Activated naive CD8-positive, alpha-beta T cell treated with anti-CD3 and anti-CD28 coated beads, Interleukin-2, amount 50 U/mL, for 24 hours (primary cell): ENCODE measurements around the gene DLG2.

Experiments used
- ATAC-seq: fragments of 150-1000 bp; cut with Tn5 transposase; one replicate; pipeline ENCODE4 v1.10.0; 2021
- DNase-seq: peaks from one replicate; pipeline ENCODE4 v3.0.0; 2021
- H3K27ac Mint-ChIP-seq: one replicate; pipeline ENCODE4 v1.8.0; 2021; ENCODE audit warnings: mild to moderate bottlenecking, mixed read lengths
- H3K27me3 Mint-ChIP-seq: one replicate; pipeline ENCODE4 v1.8.0; 2021; ENCODE audit warnings: mixed read lengths
- H3K36me3 Mint-ChIP-seq: one replicate; pipeline ENCODE4 v1.8.0; 2021; ENCODE audit warnings: low read depth, mixed read lengths
- H3K4me1 Mint-ChIP-seq: one replicate; pipeline ENCODE4 v1.8.0; 2021; ENCODE audit warnings: mixed read lengths
- H3K4me3 Mint-ChIP-seq: one replicate; pipeline ENCODE4 v1.8.0; 2021; ENCODE audit warnings: mild to moderate bottlenecking, moderate library complexity, mixed read lengths
- H3K9me3 Mint-ChIP-seq: one replicate; pipeline ENCODE4 v1.8.0; 2021; ENCODE audit warnings: mixed read lengths

DLG2 gene

DNA sequence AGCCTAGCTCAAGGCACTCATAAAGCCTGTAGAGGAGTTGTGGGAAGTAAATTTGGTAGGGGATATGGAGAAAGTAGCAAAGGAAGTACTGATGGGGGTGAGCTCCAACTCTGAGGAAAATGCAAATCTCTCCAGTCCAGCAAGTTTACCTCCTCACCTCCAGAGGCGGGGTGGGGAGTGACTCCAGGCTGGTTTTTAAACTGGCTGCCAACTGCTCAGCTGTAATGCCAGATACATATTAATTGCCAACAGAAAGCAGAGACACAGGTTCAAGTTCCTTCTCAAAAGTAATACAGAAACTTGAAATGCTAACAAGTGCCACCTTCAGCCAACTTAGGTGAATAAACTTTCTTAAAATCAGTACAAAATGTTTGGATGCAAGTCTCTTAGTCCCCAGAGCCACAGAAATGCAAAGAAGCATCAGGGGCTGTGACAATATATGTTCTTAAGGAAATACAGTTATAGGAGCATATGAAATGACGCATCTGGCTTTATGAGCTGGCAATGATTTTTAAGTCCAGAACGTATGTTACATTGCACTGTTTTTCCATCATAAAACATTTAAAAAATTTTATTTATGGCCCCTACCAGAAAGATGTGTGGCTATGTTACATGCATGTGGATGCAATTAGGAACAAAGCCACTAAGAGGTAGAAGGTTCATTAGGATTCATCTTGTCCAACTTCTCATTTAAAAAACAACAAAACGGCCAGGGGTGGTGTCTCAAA lies 1904.6 kb downstream of the DLG2 start:
- H3K4me3 Mint-ChIP-seq: no peak overlapping the region
- H3K36me3 Mint-ChIP-seq: no peaks in the 10 kb centered on the region
- H3K27me3 Mint-ChIP-seq: peaks cover 3% of the 10 kb centered on the region
- H3K27ac Mint-ChIP-seq: no peak overlapping the region
- no peak for DNase-seq
- peaks cover 7% of the 10 kb centered on the region for H3K4me1 Mint-ChIP-seq
- no peak for ATAC-seq
- H3K9me3 Mint-ChIP-seq: no peaks in the 10 kb centered on the region

DNA sequence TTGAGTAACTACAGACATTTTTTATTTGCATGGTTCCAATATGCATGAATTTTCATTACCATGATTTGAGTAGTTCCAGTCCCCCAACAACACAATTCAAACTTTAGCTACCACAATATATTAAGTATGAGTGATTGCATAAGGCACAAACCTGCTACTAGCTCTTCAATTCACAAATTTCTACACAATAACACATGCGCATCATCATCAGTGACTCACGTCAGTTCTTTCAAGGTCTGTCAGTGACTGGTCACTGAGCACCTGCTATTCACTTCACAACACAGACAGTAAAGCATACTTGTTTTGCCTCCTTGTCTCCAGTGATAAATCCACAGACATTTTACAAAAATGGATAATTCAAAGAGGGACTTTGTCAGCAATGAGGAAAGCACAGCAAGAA lies 1905.9 kb downstream of the DLG2 start:
- Mint-ChIP-seq H3K27ac (no peak overlapping the region), H3K4me3 (no peak overlapping the region), H3K27me3 (peaks cover 3% of the 10 kb centered on the region), H3K4me1 (peaks cover 7% of the 10 kb centered on the region), H3K36me3 (no peaks in the 10 kb centered on the region), H3K9me3 (no peaks in the 10 kb centered on the region)
- DNase-seq (no peak), ATAC-seq (no peak)

DNA sequence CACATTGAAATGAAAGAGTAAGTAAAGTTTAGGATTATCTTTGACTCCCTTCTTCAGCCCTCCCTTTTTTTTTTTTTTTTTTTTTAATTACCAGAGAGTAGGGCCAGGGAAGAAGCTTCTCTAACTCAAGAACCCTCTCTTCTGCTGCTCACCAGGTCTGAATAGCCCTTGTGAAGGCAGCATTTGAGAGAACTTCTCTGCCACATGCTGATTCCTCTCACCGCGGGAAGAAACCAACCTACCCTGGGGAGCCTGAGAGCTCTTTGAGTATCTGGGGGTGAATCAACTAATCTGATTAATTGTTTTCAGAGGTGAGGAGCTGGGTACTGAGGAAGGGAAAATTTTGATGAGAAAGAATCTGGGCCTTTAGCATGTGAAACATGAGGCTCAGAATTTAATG lies 1906.5 kb downstream of the DLG2 start:
- no peak for ATAC-seq

DNA sequence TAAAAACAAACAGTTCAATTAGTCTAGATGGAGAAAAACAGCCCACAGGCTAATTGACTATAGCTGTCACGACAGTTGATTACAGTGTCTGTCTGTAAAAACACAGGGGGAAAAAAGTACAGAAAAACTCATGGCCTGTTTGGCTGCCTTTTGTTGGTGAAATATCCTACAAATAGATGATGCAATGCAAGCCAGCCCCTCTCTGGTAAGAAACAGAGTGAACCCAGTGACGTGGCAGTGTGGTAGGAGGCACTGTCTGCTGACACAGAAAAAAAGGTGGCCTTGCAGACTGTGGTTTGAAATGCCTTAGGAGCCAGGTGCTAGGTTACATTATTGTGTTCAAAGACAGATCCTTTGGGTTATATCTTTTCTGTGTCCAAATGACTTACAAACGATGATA lies 1909.6 kb downstream of the DLG2 start:
- no peaks in the 10 kb centered on the region for H3K27me3 Mint-ChIP-seq
- H3K4me1 Mint-ChIP-seq: no peaks in the 10 kb centered on the region
- H3K27ac Mint-ChIP-seq: no peak overlapping the region
- no peaks in the 10 kb centered on the region for H3K9me3 Mint-ChIP-seq
- DNase-seq (no peak), ATAC-seq (no peak)
- H3K36me3 Mint-ChIP-seq: no peaks in the 10 kb centered on the region
- H3K4me3 Mint-ChIP-seq: no peak overlapping the region

More for the DNA sequence above, 1906.5 kb downstream of the DLG2 start:
- no peak overlapping the region for H3K27ac Mint-ChIP-seq
- no peak for DNase-seq
- no peak overlapping the region for H3K4me3 Mint-ChIP-seq
- no peaks in the 10 kb centered on the region for H3K36me3 Mint-ChIP-seq
- no peaks in the 10 kb centered on the region for H3K9me3 Mint-ChIP-seq
- H3K27me3 Mint-ChIP-seq: peaks cover 2% of the 10 kb centered on the region
- H3K4me1 Mint-ChIP-seq: peaks cover 6% of the 10 kb centered on the region

DNA sequence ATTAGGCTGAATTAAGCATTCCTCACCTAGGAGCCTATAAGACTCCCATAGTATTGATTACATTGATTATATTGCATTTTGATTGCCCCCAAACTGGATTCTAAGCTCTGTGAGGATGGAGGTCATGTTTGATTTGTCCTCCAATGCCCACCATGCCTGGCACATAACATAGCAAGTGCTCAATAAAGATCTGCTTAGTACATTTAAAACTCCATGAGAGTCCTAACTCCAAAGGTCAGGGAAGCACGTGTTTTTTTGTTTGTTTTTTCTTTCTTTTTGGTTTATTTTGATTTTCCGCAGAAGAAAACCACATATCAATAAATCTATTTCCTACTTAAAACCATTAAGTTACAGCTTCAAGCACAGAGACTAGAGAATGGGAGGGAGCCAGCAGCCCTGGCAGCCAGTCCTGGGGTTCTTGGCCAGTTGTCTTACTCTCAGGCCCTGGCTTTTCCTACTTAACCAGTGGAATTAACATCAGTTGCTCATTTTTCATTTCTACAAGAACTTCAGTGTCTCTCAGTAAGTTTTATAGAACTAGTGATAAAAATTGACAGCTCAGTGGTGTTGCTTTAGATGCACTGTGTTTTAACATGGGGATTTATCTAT lies 1911.1 kb downstream of the DLG2 start:
- H3K27me3 Mint-ChIP-seq: no peaks in the 10 kb centered on the region
- no peaks in the 10 kb centered on the region for H3K9me3 Mint-ChIP-seq
- no peak overlapping the region for H3K27ac Mint-ChIP-seq
- no peaks in the 10 kb centered on the region for H3K4me1 Mint-ChIP-seq
- DNase-seq (no peak), ATAC-seq (no peak)
- H3K36me3 Mint-ChIP-seq: no peaks in the 10 kb centered on the region
- H3K4me3 Mint-ChIP-seq: no peak overlapping the region

DNA sequence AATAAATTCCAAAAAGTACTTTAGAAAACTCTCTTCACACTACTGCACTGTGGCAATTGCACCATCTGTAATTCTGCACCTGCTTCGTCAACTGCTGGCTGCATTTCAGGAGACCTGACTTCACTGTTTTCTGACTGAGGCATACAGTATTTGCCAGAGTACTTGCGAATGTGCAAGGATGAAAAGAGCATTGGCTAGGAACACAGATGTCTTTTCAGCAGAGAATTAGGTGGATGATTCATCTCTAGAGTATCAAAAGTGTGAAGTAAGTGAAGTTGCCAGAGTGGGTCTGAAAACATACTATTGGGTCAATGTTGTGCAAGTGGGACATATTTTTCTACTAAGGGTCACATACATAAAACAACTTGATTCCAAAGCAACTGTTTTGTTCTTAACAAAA lies 1913.4 kb downstream of the DLG2 start:
- no peak overlapping the region for H3K27ac Mint-ChIP-seq
- no peaks in the 10 kb centered on the region for H3K9me3 Mint-ChIP-seq
- H3K36me3 Mint-ChIP-seq: no peaks in the 10 kb centered on the region
- no peaks in the 10 kb centered on the region for H3K27me3 Mint-ChIP-seq
- no peaks in the 10 kb centered on the region for H3K4me1 Mint-ChIP-seq
- no peak for DNase-seq
- ATAC-seq: no peak
- no peak overlapping the region for H3K4me3 Mint-ChIP-seq

DNA sequence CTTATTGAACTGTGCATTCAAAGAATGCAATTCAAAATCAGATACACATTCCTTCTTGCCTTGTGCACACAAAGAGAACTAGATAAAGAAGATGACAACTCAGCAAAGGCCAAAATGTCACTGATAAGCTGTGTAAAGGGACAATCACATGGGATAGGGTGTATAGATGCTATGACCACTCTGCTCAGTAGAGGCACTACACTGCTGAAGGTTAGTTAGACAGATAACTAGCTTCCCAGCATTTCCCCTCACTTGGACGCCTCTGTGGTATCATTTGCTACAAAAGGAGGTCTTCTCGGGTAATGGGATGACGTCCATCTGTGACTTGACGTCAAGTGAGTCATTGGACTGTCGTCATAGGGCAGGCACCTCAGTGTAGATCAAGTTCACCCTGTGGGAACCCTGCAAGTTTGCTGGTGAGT lies 1916.0 kb downstream of the DLG2 start:
- DNase-seq: no peak
- ATAC-seq: no peak
- H3K4me1 Mint-ChIP-seq: no peaks in the 10 kb centered on the region

DNA sequence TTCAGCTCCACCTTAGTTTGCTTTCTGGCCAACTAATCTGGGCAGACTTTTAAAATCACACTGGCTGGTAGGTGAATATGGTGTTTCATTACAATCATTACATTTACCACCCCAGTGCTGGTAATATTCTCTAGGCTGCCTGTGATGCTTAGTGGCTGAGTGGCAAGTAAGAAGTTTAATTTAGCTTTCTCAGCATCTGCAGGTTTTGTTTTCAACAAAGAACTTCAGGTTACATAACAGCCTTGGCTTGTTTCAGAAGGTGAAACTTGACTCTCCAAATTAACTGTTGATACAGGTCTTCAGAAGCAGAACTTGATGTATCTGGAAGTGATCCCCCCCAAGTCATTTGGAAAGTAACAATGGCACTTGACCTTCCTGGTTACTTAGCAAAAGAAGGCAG lies 1917.7 kb downstream of the DLG2 start:
- Mint-ChIP-seq H3K27me3 (no peaks in the 10 kb centered on the region), H3K36me3 (no peaks in the 10 kb centered on the region), H3K27ac (no peak overlapping the region), H3K4me3 (no peak overlapping the region), H3K4me1 (no peaks in the 10 kb centered on the region), H3K9me3 (no peaks in the 10 kb centered on the region)
- DNase-seq (no peak), ATAC-seq (no peak)

More for the DNA sequence above, 1916.0 kb downstream of the DLG2 start:
- H3K36me3 Mint-ChIP-seq: no peaks in the 10 kb centered on the region
- no peak overlapping the region for H3K4me3 Mint-ChIP-seq
- H3K27ac Mint-ChIP-seq: no peak overlapping the region
- no peaks in the 10 kb centered on the region for H3K9me3 Mint-ChIP-seq
- H3K27me3 Mint-ChIP-seq: no peaks in the 10 kb centered on the region

DNA sequence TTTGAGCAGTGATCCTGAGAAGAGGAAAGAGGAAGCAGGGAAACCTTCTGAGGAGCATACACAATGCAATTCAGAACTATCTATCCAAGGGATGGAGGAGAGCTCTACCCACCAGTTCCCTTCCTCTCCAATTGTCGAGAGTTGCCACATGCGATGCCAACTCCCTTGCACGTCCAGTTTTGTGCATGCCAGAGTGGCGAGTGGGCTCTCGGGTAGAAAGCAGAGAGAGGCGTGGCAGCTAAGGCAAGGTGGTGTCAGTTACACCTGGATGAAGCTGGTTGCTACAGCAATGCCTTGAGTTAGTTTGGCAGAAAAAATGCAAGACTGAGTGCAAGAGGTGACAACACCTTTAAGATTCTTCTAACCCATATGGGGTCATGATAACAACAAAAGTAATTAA lies 1920.6 kb downstream of the DLG2 start:
- Mint-ChIP-seq H3K9me3 (no peaks in the 10 kb centered on the region), H3K36me3 (no peaks in the 10 kb centered on the region), H3K27ac (no peak overlapping the region), H3K4me1 (no peaks in the 10 kb centered on the region), H3K27me3 (no peaks in the 10 kb centered on the region), H3K4me3 (no peak overlapping the region)
- ATAC-seq: no peak
- DNase-seq: no peak

DNA sequence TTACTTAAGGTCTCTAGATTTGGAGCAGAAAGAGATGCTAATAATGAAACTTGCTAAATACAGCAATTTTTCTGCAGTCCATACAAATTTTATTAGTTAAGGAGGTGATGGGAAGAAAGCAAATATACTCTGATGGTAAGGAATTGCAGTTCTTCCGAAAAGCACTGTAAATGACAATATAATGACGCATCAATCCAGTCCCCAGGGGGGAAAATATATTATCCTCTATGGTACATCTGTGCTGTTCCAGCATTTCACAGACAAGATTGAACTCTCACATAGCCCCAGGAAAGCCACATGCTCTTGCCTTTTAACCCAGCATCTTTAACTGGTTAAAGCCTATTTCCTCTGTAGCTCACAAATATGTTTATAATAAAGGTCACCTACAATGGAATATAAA lies 1924.3 kb downstream of the DLG2 start:
- Mint-ChIP-seq H3K36me3 (no peaks in the 10 kb centered on the region), H3K4me3 (no peak overlapping the region), H3K4me1 (no peaks in the 10 kb centered on the region), H3K9me3 (no peaks in the 10 kb centered on the region), H3K27me3 (no peaks in the 10 kb centered on the region), H3K27ac (no peak overlapping the region)
- DNase-seq (no peak), ATAC-seq (no peak)

DNA sequence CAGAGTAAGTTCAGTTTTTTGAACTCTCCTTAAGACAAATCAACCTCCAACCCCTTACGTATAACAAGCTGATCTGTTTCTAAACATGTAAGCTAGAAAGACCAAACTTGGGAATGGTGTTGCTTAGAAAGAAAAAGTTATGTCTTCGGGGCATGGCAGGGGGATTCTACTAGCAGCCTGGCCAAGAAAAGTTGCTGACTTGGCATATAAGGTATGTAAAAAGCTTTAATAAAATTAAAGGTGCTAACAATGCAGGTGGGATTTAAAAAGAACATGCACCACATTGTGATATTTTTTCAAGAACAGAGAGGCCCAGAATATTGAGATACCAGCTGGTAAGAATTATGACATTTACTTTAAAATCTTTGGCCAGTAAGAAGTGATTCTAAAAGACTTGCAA lies 1929.6 kb downstream of the DLG2 start:
- DNase-seq (no peak), ATAC-seq (no peak)
- no peaks in the 10 kb centered on the region for H3K9me3 Mint-ChIP-seq
- no peak overlapping the region for H3K27ac Mint-ChIP-seq
- H3K4me1 Mint-ChIP-seq: no peaks in the 10 kb centered on the region
- H3K4me3 Mint-ChIP-seq: no peak overlapping the region
- H3K36me3 Mint-ChIP-seq: no peaks in the 10 kb centered on the region
- H3K27me3 Mint-ChIP-seq: peaks cover 1% of the 10 kb centered on the region

DNA sequence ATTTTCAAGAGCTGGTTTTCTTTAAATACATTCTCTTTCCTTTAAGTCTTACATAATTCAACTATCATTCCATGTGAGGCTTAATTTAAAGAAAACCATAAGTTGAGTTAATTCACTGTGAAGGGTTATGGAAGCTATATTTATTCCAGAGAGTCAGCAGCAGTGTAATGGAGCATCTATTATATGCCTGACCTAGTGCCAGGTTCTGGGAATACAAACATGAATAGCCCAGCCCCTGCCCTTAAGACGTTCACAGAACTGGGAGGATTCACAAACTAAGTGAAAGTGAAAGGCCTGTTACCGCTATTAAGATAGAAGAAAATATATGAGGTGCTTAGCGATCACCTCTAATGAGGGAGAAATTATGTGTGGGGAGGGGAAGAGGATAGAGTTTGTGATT lies 1932.1 kb downstream of the DLG2 start:
- Mint-ChIP-seq H3K4me3 (no peak overlapping the region), H3K4me1 (no peaks in the 10 kb centered on the region), H3K27ac (no peak overlapping the region), H3K27me3 (peaks cover 1% of the 10 kb centered on the region), H3K9me3 (no peaks in the 10 kb centered on the region), H3K36me3 (no peaks in the 10 kb centered on the region)
- no peak for ATAC-seq
- DNase-seq: no peak

DNA sequence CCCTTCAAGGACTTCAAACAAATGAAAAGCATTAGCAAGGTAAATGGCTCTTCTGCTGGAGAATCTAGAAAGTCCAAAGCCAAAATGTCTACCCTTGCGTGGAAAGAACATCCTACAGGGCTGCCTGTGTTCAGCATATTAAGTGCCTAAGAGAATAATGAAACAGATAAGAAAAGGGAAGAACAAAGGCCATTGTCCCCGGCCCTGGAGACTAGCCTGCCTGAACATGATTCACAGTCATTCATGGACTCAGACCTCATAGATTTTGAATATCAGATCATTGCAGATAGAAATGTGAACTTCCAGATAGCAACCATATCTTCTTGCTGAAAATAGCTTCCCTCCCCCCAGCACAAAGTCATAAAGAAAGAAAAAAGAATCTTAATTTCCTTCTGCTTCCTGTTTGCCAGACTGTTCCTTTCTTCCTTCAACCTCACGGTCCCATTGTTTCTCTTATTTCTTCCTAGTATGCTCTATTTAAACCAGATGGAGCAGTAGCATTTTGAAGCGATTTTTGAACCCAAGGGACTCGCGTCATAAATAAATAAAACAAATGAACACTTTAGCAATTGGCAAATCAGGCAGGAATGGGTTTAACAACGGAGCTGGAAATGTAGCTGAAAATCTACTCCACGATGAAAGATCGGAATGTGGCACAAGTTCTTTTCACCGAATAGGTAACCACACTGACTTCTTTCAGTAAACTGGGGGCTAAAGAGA lies 1932.8 kb downstream of the DLG2 start:
- H3K27ac Mint-ChIP-seq: no peak overlapping the region
- peaks cover 1% of the 10 kb centered on the region for H3K27me3 Mint-ChIP-seq
- no peaks in the 10 kb centered on the region for H3K36me3 Mint-ChIP-seq
- H3K4me3 Mint-ChIP-seq: no peak overlapping the region
- no peaks in the 10 kb centered on the region for H3K9me3 Mint-ChIP-seq
- ATAC-seq (no peak), DNase-seq (no peak)
- H3K4me1 Mint-ChIP-seq: no peaks in the 10 kb centered on the region

DNA sequence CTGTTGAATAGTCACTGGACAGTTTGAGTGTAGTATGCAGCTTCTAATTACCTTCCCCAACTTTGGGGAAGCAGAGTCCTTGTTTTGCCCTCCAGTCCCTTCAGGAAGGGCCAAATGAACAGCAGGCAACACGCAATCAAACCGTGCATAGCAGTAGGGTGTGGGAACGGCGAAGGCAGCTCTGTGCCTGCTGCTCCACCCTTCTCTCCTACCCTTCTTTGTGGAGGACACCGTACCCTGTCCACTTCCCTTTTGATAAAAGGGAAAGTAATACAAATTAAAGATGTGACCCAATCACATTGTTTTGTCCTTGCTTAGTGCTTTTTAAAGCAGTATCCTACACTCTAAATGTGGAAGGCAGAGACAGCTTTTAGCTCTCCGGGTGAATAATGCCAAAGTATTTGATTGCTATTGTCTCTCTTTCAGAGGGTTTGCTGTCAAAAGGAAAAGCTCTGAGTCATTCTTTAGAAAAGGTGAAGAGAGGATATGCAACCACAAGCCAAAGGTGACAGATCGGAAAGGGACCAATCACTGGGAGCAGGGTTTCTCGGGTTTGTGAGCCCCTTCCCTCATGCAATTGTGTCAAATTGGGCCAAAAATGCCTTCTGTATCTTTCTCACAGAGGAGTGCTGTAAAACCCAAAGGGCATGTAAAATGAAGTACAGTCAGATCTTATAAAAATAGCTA lies 1933.7 kb downstream of the DLG2 start:
- Mint-ChIP-seq H3K4me1 (no peaks in the 10 kb centered on the region), H3K27me3 (peaks cover 1% of the 10 kb centered on the region), H3K27ac (no peak overlapping the region), H3K9me3 (no peaks in the 10 kb centered on the region), H3K36me3 (no peaks in the 10 kb centered on the region), H3K4me3 (no peak overlapping the region)
- DNase-seq (no peak), ATAC-seq (no peak)

DNA sequence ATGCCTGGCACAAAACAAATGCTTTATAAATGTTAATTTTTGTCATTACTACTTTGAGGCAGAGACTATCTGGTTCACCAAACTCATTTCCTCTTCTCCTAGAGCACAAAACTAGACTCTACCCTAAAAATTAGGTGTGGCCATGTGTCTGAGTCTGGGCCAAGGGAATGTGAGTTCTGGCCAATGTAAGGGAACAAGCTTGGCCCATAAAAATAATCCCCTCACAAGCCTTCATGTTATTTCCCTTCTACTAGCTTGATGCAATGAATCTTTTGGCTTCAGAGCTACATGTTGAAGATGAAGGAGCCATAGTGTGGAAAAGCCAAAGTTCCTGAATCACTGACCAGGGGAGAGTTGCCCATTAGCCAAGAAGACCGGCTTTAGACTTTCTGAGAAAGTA lies 1934.5 kb downstream of the DLG2 start:
- DNase-seq (no peak), ATAC-seq (no peak)
- Mint-ChIP-seq H3K4me3 (no peak overlapping the region), H3K27me3 (peaks cover 6% of the 10 kb centered on the region), H3K36me3 (no peaks in the 10 kb centered on the region), H3K9me3 (peaks cover 4% of the 10 kb centered on the region), H3K27ac (no peak overlapping the region), H3K4me1 (no peaks in the 10 kb centered on the region)
